Endodermal cell (in vitro differentiated cells): ENCODE data around the gene NEK6. TPM values are rescaled to one million over a fixed set of nuclear protein-coding genes. Genes with fewer than 3 reads are reported as not detected.

Experiments used
- DNase-seq: peaks from one replicate; pipeline ENCODE4 v3.0.0-alpha.2; 2017
- H3K27ac ChIP-seq: 2 replicates; pipeline ENCODE4 v1.5.1; 2013; ENCODE audit warnings: mild to moderate bottlenecking, low read depth, low read length, moderate library complexity
- H3K27me3 ChIP-seq: 2 replicates; pipeline ENCODE4 v1.6.1; 2013; ENCODE audit warnings: mild to moderate bottlenecking, low read length, moderate library complexity; ENCODE audit not compliant: insufficient read depth, control insufficient read depth, poor library complexity, severe bottlenecking
- H3K36me3 ChIP-seq: 2 replicates; pipeline ENCODE4 v1.7.0; 2013; ENCODE audit warnings: mild to moderate bottlenecking, low read length, moderate library complexity; ENCODE audit not compliant: control insufficient read depth, insufficient read depth
- H3K4me1 ChIP-seq: one replicate; pipeline ENCODE4 v1.7.0; 2013; ENCODE audit warnings: low read length; ENCODE audit not compliant: control insufficient read depth, insufficient read depth
- H3K4me3 ChIP-seq: 2 replicates; pipeline ENCODE4 v1.5.1; 2013; ENCODE audit warnings: mild to moderate bottlenecking, low read length, moderate library complexity
- H3K9ac ChIP-seq: 2 replicates; pipeline ENCODE4 v1.6.1; 2013; ENCODE audit warnings: mild to moderate bottlenecking, low read length, moderate library complexity; ENCODE audit not compliant: poor library complexity, severe bottlenecking; ENCODE audit errors: extremely low read depth
- H3K9me3 ChIP-seq: 2 replicates; pipeline ENCODE4 v1.6.1; 2013; ENCODE audit warnings: mild to moderate bottlenecking, low read length, moderate library complexity; ENCODE audit not compliant: control insufficient read depth
- H3K27ac Mint-ChIP-seq: 2 replicates; pipeline ENCODE4 v1.8.0; 2020; ENCODE audit warnings: mixed read lengths
- H3K27me3 Mint-ChIP-seq: 2 replicates; pipeline ENCODE4 v1.8.0; 2021; ENCODE audit warnings: mild to moderate bottlenecking, mixed read lengths; ENCODE audit not compliant: insufficient read depth
- H3K36me3 Mint-ChIP-seq: 2 replicates; pipeline ENCODE4 v1.8.0; 2020; ENCODE audit warnings: low read depth, mixed read lengths
- H3K4me1 Mint-ChIP-seq: 2 replicates; pipeline ENCODE4 v1.8.0; 2020; ENCODE audit warnings: mixed read lengths
- H3K4me3 Mint-ChIP-seq: 2 replicates; pipeline ENCODE4 v1.8.0; 2020; ENCODE audit warnings: mild to moderate bottlenecking, moderate library complexity, mixed read lengths
- H3K9me3 Mint-ChIP-seq: 2 replicates; pipeline ENCODE4 v1.8.0; 2020; ENCODE audit warnings: mild to moderate bottlenecking, mixed read lengths
- CTCF ChIP-seq: fragments of 200-600 bp; sonication (generic); conservative IDR thresholded peaks from 2 replicates; pipeline ENCODE4 v1.5.0; 2021; ENCODE audit warnings: antibody characterized with exemption, mild to moderate bottlenecking
- WGBS, 2 experiments: methylation state at CpG; one replicate each; pipeline versions ENCODE4 v1.1.5 to v1.1.7; 2013; ENCODE audit warnings: missing lambda C conversion rate in 2 of 2, mixed read lengths in 1 of 2; ENCODE audit not compliant: insufficient coverage in 1 of 2, insufficient read length in 1 of 2; 5-methylcytosine and 5-hydroxymethylcytosine counted together
- total RNA-seq, 2 donors: library from RNA; stranded (reverse); fragmentation: NEBNext Ultra II Directional in 1 of 2; extraction: Animal tissue kit (Norgen Biotek cat#: 25700) in 1 of 2; gene quantifications; 2 replicates in 1 of 2; 3 replicates in 1 of 2; pipeline ENCODE4 v1.2.1, GENCODE V29; 2021

Gene NEK6
- total RNA-seq, 2 donors from 2014 or later = 17.1 to 32.5 TPM

- no peak for TF ChIP-seq CTCF
- no peaks in the 10 kb centered on the region for H3K27me3 ChIP-seq
- Mint-ChIP-seq H3K36me3 (no peaks in the 10 kb centered on the region), H3K4me1 (no peaks in the 10 kb centered on the region), H3K27me3 (no peaks in the 10 kb centered on the region), H3K9me3 (no peaks in the 10 kb centered on the region), H3K27ac (no peak overlapping the region), H3K4me3 (no peak overlapping the region)
- WGBS, 2 experiments = 87 to 91% methylated on average over 6 to 11 of the region's 11 CpGs
- no peak overlapping the region for H3K4me3 ChIP-seq
- DNase-seq = peak; percentile 24
- H3K9me3 ChIP-seq = no peaks in the 10 kb centered on the region
- H3K9ac ChIP-seq = no peak overlapping the region
- no peaks in the 10 kb centered on the region for H3K4me1 ChIP-seq
- no peaks in the 10 kb centered on the region for H3K36me3 ChIP-seq
- no peak overlapping the region for H3K27ac ChIP-seq
Measured at GRCh38 chr9:124214596-124215367, 43.0 kb upstream of the NEK6 start.

- Mint-ChIP-seq H3K27me3 (no peaks in the 10 kb centered on the region), H3K27ac (no peak overlapping the region), H3K36me3 (no peaks in the 10 kb centered on the region), H3K4me3 (no peak overlapping the region), H3K9me3 (no peaks in the 10 kb centered on the region), H3K4me1 (no peaks in the 10 kb centered on the region)
- no peak overlapping the region for H3K9ac ChIP-seq
- no peaks in the 10 kb centered on the region for H3K9me3 ChIP-seq
- H3K4me1 ChIP-seq = no peaks in the 10 kb centered on the region
- H3K27ac ChIP-seq = no peak overlapping the region
- H3K36me3 ChIP-seq = no peaks in the 10 kb centered on the region
- no peaks in the 10 kb centered on the region for H3K27me3 ChIP-seq
- 85 to 90% methylated on average over 4 to 6 of the region's 6 CpGs for WGBS, 2 experiments
- TF ChIP-seq CTCF = no peak
- peak; percentile 21 for DNase-seq
- H3K4me3 ChIP-seq = no peak overlapping the region
Measured at GRCh38 chr9:124215368-124215910, 42.3 kb upstream of the NEK6 start.

- Histone ChIP-seq H3K9me3 (no peaks in the 10 kb centered on the region), H3K4me1 (no peaks in the 10 kb centered on the region), H3K27me3 (no peaks in the 10 kb centered on the region), H3K27ac (no peak overlapping the region), H3K9ac (no peak overlapping the region), H3K36me3 (no peaks in the 10 kb centered on the region), H3K4me3 (no peak overlapping the region)
- Mint-ChIP-seq H3K27me3 (no peaks in the 10 kb centered on the region), H3K4me3 (no peak overlapping the region), H3K4me1 (no peaks in the 10 kb centered on the region), H3K9me3 (no peaks in the 10 kb centered on the region), H3K27ac (no peak overlapping the region), H3K36me3 (no peaks in the 10 kb centered on the region)
- WGBS, 2 experiments = 90 to 91% methylated on average over 14 to 15 of the region's 15 CpGs
- no peak for DNase-seq
- no peak for TF ChIP-seq CTCF
Measured at GRCh38 chr9:124215956-124216355, 41.8 kb upstream of the NEK6 start.
